Inflammatory macrophage (primary cell): Measurements from ENCODE around the gene GLB1L2.

Experiments
- DNase-seq, 2 donors: peaks; one replicate each; pipeline ENCODE4 v3.0.0-alpha.2; 2020 to 2022

GLB1L2 gene

DNA sequence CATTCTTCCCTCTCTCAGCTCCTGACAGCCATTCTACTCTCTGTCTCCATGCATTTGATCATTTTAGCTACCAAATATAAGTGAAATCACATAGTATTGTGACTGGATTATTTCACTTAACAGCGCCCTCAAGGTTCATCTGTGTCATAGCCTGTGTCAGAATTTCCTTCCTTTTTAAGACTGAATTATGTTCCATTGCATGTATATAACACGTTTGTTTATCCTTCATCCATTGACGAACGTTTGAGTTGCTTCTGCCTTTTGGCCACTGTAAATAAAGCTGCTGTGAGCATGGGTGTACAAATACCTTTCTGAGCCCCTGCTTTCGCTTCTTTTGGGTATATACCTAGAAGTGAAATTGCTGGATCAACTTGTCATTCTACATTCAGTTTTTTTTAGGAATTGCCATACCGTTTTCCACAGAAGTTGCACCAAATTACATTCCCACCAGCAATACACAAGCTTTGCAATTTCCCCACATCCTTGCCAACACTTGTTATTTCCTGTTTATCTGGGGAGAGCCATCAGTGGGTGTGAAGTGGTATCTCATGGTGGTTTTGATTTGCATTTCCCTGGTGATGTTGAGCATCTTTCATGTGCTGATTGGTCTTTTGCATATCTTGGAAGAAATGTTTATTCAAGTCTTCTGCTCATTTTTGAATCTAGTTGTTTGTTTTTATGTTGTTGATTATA lies 17.5 kb downstream of the GLB1L2 start:
- peak in 1 of 2 donors; percentile 3 for DNase-seq

DNA sequence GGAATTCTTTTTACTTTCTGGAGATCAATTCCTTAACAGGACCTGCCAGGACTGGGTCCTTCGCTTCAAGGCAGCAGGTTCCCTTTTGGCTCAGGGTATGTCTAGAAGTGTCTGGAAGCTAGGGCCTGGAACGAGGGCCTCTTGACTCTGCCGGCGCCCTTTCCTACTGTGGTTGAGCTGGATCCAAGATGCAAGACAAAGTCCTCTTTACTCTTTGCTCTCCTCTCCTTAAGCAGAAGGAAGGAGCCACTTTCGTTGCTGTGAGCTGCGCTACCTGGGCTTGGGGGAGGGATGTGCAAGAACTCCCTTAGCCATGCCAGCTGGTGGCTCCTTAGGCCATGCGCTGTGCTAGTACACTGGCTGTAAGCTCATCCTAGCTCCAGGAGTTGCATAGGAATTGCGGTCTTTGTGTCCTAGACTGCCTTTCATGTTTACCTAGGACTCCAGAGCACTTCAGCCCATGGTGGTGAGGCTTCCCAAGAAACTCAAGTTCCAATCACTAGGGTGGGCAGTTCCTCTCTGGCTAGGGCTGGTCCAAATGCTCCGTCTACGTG lies 18.1 kb downstream of the GLB1L2 start:
- DNase-seq: no peak

GRCh38 chr11:134350381-134350780 lies 18.6 kb downstream of the GLB1L2 start:
- DNase-seq: no peak

DNA sequence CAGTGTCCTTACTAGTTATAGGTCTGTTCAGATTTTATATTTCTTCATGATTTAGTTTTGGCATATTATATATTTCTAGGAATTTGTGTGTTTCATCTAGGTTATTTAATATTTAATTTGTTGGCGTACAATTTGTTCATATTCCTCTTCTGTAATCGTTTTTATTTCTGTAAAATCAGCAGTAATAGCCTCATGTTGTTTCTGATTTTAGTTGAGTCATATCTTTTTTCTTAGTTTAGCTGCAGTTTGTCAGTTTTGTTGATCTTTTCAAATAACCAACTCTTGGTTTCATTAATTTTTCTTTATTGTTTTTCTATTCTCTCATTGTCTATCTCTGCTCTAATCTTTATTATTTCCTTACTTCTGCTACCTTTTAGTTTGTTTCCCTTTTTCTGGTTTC lies 20.3 kb downstream of the GLB1L2 start:
- DNase-seq: no peak

DNA sequence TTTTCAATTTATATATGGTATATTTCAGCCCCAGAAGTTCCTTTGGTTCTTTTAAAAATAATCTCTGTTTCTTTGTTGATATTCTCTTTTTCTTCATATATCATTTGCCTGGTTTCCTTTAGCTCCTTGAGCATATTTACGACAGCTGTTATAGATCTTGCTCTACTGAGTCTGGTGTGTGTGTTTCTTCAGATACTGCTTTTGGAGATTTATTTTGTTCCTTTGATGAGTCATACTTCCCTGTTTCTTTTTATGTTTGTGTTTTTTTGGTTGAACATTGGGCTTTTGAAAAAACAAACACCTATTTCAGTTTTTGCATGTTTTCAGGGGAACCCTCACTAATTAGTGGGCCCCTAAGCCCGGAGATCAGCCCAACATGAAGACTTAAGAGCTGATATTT lies 23.3 kb downstream of the GLB1L2 start:
- no peak for DNase-seq

GRCh38 chr11:134355656-134356055 lies 23.9 kb downstream of the GLB1L2 start:
- DNase-seq: no peak

- no peak for DNase-seq
Measured at GRCh38 chr11:134356656-134357544, 25.1 kb downstream of the GLB1L2 start.

GRCh38 chr11:134357545-134357839 lies 25.7 kb downstream of the GLB1L2 start:
- no peak for DNase-seq

- no peak for DNase-seq
Measured at GRCh38 chr11:134358165-134358855, 26.5 kb downstream of the GLB1L2 start.

DNA sequence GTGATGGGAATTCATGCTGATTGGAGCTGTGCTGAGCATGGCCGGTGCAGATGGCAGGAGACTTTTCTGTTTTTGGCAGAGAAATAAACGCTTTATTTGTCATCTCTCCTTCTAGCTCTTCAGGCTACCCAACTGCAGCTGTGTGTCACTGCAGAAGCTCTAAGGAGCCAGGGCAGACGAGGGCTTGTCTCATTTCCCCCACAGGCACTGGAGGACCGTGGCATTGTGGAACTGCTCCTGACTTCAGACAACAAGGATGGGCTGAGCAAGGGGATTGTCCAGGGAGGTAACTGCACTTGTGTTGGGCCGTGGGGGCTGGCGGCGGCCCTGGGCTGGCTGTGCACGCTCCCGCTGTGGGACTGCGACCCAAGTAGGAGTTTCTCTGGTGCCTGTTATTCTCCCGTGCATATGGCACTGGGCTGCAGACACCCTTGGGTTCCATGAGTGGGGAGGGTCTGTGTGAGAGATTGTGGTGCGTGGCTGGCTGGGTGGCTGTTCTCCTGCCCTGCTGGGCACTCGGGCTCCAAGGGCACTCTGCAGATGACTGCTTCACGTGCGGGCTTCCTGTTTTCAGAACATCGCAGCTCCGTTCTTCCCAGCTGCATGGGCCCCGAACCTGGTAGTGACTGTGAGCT lies 27.2 kb downstream of the GLB1L2 start:
- no peak for DNase-seq

- no peak for DNase-seq
Measured at GRCh38 chr11:134359646-134360045, 27.9 kb downstream of the GLB1L2 start.

DNA sequence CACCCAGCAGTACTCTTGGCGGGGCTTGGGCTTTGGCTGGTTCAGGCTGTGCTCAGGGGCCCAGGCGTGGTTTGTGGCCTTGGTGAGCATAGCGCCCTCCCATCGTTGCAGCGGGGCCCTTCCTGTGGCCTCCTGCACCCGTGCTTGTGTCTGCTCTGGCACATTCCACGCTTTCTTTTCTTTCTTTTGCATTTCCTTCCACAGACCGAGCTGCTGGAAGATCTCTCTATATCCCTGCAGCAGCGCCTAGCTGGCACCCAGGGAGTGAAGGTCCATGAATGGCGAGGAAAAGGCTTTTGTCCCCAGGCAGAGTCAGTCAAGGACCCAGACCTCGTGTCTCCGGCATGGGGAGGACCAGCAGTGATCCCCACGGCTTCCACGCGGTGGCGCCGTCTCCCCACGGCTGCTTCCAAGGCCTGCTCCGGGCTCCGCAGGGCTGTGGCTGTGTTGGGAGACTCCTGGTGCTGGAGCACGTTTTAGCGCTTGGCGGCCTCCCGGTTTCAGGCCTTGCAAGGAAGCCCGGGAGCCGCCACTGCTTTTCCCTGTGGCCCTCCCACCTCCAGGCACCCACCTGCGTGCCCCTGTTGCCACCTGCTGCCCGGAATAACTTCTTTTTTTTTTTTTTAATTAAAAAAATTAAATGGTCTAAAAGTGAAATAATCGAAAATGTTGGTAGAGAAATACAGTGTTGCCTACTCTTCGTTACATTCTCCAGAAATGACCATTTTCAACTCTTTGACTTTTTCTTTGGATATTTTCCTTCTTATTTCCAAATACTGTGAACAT lies 28.5 kb downstream of the GLB1L2 start:
- peak; percentile 70 to 74 for DNase-seq

- no peak for DNase-seq
Measured at GRCh38 chr11:134361661-134362060, 29.9 kb downstream of the GLB1L2 start.

GRCh38 chr11:134362192-134362901 lies 30.6 kb downstream of the GLB1L2 start:
- no peak for DNase-seq

DNA sequence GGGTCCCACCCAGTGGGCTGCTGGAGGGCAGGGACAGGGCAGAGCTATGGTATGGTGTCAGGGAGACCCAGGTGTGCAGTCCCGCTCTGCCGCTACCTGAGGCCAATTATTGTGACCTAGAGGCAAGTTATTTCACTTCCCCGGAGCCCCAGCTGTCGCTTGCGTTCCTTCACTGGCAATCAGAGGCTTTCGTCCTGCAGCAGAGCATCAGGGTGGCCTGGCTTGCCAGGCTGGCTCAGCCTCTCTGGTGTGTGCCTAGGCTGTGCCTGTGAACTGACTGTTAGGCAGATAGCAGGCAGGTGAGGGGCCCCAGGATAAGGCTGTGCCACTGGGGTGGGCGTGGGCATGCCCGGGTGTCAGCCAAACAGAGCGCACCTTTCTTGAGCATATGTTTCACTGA lies 31.4 kb downstream of the GLB1L2 start:
- DNase-seq: no peak

- DNase-seq: no peak
Measured at GRCh38 chr11:134363592-134363991, 31.8 kb downstream of the GLB1L2 start.

- DNase-seq: no peak
Measured at GRCh38 chr11:134364261-134364660, 32.5 kb downstream of the GLB1L2 start.

DNA sequence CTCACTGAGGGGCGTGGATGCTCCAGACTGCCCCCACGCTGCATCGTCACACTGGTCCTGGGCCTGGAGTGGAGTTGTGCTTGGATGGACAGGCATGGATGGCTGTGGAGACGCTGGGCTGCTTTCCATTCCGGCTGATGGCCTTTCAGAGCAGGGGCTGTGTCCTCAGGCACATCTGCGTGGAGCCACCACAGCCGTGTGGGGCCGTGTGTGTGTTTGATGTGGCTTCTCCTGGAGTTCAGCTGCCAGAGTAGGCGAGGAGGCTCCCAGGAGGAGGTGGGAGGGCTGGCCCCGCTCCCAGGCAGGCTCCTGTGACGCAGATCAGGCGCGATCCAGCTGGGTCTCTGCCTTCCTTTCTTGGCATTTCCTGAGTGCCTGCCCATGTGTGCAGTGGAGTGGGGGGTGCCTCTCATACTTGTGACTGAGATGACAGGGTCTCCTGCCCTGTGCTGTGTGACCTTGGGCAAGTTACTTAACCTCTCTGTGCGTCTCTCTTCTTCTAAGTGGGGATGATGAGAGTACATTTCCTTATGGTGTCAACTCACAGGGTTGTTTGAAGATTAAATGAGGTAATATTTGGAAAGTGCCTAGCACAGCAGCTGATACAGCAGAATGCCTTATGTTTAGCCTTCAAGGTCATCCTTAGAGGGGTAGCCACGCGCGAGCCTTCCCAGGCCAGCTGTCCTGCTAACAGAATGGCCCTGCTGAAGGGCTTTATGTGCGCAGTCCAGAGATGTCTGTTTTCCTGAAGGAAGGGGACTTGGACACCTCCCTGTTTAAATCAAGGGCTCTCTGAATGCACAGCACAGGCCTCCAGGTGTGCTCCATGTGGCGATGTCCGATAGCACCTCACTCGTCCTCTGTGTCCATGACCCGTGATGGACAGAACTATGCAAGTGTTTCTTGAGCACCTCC lies 33.5 kb downstream of the GLB1L2 start:
- no peak for DNase-seq

DNA sequence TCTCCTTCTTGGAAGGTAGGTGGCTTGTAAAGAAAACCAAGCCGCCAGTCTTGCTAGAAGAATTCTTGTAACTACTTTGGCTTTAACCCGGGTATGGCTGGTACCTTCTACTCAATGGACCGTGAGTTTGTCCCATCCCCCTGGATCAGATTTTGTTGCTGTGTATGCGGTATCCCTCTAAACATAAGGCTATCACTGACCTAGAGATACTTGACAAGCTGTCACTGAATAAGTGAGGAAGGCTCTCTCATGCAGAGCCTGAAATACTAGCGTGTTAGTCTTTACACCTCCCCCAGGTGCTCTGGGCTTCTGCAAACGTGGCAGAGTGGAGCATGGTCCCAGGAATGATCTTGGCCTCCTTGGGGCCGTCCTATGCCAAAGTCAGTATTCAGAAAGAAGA lies 34.5 kb downstream of the GLB1L2 start:
- no peak for DNase-seq

DNA sequence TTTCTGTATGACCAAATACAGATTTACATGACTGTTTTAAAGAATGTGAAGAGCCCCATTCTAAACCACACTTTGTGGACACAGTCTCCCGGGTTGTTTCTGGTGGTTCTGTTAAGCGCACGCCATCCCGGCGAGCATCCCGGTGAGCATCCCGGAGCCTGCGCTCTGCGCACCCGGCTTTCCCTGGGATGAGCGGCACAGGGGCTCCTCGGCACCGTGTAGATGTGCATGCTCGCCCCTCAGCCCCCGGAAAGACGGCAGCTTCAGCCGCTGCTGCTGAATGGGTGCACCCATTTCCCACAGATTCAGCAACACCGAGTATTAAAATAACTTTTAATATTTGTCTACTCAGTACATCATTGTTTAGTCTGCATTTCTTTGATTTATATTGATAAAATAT lies 36.0 kb downstream of the GLB1L2 start:
- no peak for DNase-seq
